Stomach smooth muscle (tissue), 2 donors: ENCODE data around the gene FAM83D.

Experiments used
- H3K27ac ChIP-seq: one replicate; pipeline ENCODE4 v1.7.0; 2013; ENCODE audit warnings: mild to moderate bottlenecking, low read length, inconsistent platforms
- H3K27me3 ChIP-seq, 2 donors: one replicate each; pipeline ENCODE4 v1.7.0; 2013; ENCODE audit warnings: low read length in 2 of 2; ENCODE audit not compliant: insufficient read depth in 2 of 2, control insufficient read depth in 1 of 2
- H3K36me3 ChIP-seq, 2 donors: one replicate each; pipeline ENCODE4 v1.7.0; 2013; ENCODE audit warnings: low read length in 2 of 2; ENCODE audit not compliant: control insufficient read depth in 2 of 2, insufficient read depth in 2 of 2
- H3K4me1 ChIP-seq: one replicate; pipeline ENCODE4 v1.7.0; 2013; ENCODE audit warnings: low read length; ENCODE audit not compliant: control insufficient read depth, insufficient read depth
- H3K4me3 ChIP-seq, 2 donors: one replicate each; pipeline ENCODE4 v1.7.0; 2013; ENCODE audit warnings: low read length in 2 of 2
- H3K9ac ChIP-seq, 2 donors: one replicate each; pipeline ENCODE4 v1.7.0; 2013; ENCODE audit warnings: low read length in 2 of 2, mild to moderate bottlenecking in 1 of 2
- H3K9me3 ChIP-seq, 2 donors: one replicate each; pipeline ENCODE4 v1.7.0; 2013; ENCODE audit warnings: low read length in 2 of 2; ENCODE audit not compliant: control insufficient read depth in 2 of 2
- donor health status: healthy.
- donor health status: Pancreatic carcinoma.

The FAM83D gene, protein sequence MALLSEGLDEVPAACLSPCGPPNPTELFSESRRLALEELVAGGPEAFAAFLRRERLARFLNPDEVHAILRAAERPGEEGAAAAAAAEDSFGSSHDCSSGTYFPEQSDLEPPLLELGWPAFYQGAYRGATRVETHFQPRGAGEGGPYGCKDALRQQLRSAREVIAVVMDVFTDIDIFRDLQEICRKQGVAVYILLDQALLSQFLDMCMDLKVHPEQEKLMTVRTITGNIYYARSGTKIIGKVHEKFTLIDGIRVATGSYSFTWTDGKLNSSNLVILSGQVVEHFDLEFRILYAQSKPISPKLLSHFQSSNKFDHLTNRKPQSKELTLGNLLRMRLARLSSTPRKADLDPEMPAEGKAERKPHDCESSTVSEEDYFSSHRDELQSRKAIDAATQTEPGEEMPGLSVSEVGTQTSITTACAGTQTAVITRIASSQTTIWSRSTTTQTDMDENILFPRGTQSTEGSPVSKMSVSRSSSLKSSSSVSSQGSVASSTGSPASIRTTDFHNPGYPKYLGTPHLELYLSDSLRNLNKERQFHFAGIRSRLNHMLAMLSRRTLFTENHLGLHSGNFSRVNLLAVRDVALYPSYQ

DNA sequence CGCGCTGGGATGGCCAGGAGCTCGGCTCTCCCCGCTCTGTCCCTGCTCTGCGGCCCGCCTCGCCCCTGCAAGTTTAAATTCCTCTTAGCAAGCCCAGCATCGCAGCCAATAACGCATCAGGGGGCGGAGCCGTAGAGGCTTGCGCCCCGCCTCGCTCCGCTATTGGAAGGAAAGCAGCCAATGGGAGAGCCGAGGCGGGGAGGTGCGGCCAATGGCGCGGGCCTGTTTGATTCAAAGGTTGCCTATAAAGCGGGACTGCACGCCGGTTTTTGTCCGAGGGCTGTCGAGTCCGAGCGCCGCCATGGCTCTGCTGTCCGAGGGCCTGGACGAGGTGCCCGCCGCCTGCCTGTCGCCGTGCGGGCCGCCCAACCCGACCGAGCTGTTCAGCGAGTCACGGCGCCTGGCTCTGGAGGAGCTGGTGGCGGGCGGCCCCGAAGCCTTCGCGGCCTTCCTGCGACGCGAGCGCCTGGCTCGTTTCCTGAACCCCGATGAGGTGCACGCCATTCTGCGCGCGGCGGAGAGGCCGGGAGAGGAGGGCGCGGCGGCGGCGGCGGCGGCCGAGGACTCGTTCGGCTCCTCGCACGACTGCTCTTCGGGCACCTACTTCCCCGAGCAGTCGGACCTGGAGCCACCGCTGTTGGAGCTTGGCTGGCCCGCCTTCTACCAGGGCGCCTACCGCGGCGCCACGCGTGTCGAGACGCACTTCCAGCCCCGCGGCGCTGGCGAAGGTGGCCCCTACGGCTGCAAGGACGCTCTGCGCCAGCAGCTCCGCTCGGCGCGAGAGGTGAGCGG is at the start of gene FAM83D:
TSS of gene FAM83D (plus strand) at position 276 of the 792 bp plus-strand sequence. CDS start at position 302, 26 bp downstream.
- Histone ChIP-seq H3K36me3 (peaks cover 0 to 3% of the 10 kb centered on the region in 2 donors), H3K9me3 (no peaks in the 10 kb centered on the region), H3K4me3 (peak within 1 kb of the TSS; percentile 75 to 90), H3K27ac (peak within 1 kb of the TSS; percentile 76), H3K4me1 (peaks cover 36% of the 10 kb centered on the region), H3K9ac (peak within 1 kb of the TSS; percentile 81 to 89), H3K27me3 (peaks cover 0 to 2% of the 10 kb centered on the region in 2 donors)

DNA sequence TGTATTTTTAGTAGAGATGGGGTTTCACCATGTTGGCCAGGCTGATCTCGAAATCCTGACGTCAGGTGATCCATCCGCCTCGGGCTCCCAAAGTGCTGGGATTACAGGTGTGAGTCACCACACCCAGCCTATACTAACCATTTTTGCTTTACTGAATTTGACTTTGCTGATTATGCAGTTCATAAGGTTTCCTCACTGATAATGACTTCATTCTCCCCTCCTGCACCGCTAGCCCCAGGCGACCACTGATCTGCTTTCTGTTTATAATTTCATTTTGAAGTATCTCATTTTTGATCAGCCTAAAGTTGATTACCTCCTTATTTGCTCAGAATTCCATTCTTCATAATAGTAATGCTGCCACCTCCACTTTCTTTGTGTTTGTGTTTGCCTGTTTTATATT is 48.7 kb upstream of the FAM83D start:
- Histone ChIP-seq H3K9me3 (no peaks in the 10 kb centered on the region), H3K4me3 (no peak overlapping the region), H3K27me3 (peaks cover 11 to 28% of the 10 kb centered on the region in 2 donors), H3K36me3 (no peaks in the 10 kb centered on the region), H3K9ac (no peak overlapping the region), H3K4me1 (peaks cover 6% of the 10 kb centered on the region), H3K27ac (no peak overlapping the region)

DNA sequence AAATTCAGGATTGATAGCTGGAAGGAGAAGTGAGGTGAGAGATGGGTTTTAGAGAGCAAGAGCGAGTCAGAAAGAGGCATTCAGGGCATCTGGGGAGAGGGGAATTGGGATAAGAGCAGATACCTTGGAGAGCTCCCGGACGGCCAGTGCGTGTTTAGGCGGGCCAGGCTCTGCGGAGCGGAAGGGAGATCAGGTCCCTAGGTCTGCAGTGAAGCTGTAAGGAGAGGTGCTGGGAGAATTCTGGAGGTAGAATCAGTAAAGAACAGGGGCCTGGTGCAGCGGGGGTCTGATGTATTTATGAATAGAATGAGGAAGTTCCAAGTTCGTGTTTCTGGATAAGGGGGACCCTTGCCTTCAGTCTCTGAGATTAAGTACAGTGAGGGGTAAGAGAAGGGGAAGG is 47.4 kb upstream of the FAM83D start:
- no peak overlapping the region for H3K9ac ChIP-seq
- H3K27me3 ChIP-seq, result peaks cover 18 to 35% of the 10 kb centered on the region in 2 donors

DNA sequence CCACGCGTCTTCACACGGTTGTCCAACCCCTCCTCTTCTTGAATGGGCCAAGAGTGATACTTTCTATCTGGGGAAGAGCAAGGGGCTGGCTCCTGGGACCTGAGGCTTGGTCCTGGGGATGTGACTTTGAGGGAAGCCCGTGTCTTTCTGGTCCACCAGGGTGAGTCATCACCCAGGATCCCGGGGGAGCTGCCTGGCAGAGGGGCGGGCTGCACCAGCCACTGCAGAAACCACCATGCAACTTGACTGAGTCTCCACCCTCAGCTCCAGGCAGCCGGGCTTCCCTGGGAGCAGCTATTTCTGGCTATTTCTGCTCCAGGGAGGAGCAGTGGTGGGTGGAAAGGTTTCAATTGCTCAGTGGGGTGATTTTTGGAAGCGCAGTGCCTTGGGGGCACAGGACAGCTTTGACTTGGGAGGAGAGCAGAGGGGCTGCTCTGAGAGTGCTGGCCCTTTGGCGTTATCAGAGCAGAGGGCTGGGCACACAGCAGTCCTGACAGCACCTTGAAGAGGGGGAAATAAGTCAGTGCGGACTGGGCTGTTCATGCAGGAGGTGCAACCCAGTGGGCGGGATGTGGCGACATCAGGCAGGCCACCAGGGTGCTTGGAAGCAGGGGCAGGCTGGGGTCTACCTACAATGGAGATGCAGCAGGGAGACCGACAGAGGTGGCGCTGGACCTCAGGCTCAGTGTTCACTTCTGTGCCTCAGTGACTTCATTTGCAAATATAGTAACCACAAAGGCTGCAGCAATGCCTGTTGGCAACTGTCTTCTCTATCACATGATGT is 45.1 kb upstream of the FAM83D start:
- H3K27me3 ChIP-seq, result peaks cover 18 to 39% of the 10 kb centered on the region in 2 donors
- no peak overlapping the region for H3K9ac ChIP-seq
- H3K36me3 ChIP-seq, result no peaks in the 10 kb centered on the region
- H3K9me3 ChIP-seq, result no peaks in the 10 kb centered on the region
- H3K4me1 ChIP-seq, result no peaks in the 10 kb centered on the region
- no peak overlapping the region for H3K4me3 ChIP-seq
- H3K27ac ChIP-seq, result no peak overlapping the region

More for the DNA sequence above, 47.4 kb upstream of the FAM83D start:
- H3K4me1 ChIP-seq, result peaks cover 6% of the 10 kb centered on the region
- no peaks in the 10 kb centered on the region for H3K36me3 ChIP-seq
- H3K4me3 ChIP-seq, result no peak overlapping the region
- no peaks in the 10 kb centered on the region for H3K9me3 ChIP-seq
- H3K27ac ChIP-seq, result no peak overlapping the region

DNA sequence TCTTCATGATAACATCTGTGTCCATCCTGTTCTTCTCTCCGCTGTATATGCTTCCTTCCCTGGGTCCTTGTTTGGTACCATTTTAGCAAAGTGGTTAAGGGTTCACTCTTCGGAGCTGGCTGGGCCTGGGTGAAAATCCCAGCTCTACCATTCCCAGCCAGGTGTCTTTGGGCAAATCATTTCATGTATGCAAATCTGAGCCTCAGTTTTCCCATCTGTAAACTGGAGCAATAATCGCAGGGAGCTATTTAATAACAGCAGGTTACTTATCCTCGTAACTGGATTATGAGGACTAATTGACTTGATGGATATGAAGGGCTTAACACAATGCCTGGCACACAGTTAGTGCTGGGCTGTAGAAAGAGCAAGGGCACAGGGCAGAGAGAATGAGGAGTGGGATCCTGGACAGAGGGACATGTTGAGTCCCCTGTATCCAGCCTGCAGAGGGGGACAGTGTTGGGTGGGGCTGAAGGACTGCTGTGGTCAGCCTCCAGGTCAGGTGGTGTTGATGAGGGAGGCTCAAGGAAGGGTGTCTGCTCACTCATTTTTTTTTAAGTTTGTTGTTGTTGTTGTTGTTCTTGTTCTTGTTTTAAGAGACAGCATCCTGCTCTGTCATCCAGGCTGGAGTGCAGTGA is 44.3 kb upstream of the FAM83D start:
- no peaks in the 10 kb centered on the region for H3K9me3 ChIP-seq
- no peak overlapping the region for H3K27ac ChIP-seq
- H3K9ac ChIP-seq, result no peak overlapping the region
- H3K36me3 ChIP-seq, result no peaks in the 10 kb centered on the region
- H3K4me3 ChIP-seq, result no peak overlapping the region
- H3K27me3 ChIP-seq, result peaks cover 18 to 39% of the 10 kb centered on the region in 2 donors
- no peaks in the 10 kb centered on the region for H3K4me1 ChIP-seq

DNA sequence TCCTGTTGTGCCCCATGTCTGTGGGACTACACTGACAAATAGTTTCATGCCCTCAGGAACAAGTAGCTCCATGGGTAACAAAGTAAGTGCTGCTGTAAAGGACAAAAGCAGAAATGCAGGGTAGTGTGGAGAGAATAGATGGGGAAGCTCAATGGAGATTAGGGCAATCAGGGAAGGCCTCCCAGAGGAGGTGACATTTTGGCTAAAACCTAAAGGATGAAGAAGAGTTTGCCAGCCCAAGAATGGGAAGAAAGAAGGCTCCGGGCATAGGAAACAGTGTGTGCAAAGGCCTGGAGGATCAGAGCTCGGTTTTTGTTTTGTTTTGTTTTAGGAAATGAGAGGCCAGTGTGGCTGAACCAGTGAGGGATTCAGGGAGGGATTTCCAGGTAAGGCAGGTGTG is 43.6 kb upstream of the FAM83D start:
- Histone ChIP-seq H3K27me3 (peaks cover 18 to 36% of the 10 kb centered on the region in 2 donors), H3K36me3 (no peaks in the 10 kb centered on the region), H3K9ac (no peak overlapping the region), H3K9me3 (no peaks in the 10 kb centered on the region), H3K4me1 (no peaks in the 10 kb centered on the region), H3K4me3 (no peak overlapping the region), H3K27ac (no peak overlapping the region)

DNA sequence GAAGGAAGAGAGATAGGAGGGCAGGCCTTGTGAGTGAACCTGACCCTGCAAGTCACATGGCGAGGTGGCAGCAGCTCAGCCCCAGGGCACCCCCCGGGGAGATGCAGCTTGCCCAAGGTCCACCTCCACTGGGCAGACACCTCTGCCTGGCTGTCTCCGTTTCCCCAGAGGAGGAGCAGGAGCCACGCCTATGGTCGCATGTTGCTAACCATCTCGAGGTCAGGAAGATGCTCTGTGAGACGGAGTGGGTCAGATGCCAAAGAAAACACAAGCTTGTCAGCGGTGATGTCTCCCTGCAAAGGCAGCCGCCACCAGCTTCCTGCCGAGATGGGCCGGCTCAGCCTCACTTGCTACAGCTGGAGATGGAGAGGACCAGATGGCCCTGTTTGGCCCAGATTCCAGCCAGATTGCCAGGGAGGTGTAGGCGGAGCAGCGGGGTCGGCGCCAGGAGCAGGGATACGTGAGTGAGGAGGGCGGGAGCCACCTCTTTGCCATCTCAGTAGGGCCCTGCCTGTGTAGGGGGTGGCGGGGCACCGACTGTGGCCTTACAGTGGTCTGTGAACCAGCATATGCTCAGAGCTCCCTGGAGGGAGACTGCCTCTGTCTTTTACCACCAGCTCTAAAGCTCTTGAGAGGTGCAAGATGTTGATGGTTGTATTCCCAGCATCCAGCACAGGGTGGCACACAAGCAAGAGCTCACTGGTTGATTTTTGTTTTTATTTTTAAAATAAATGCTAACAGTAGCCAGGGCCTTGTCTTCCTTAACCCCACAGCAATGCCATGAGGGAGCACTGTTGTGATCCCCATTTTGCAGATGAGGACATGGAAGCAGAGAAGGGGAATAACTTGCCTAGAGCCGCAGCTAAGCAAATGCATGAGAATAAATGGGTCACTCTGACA is 42.9 kb upstream of the FAM83D start:
- Histone ChIP-seq H3K9me3 (no peaks in the 10 kb centered on the region), H3K36me3 (no peaks in the 10 kb centered on the region), H3K27ac (no peak overlapping the region), H3K9ac (no peak overlapping the region), H3K27me3 (peaks cover 18 to 37% of the 10 kb centered on the region in 2 donors), H3K4me3 (no peak overlapping the region), H3K4me1 (no peaks in the 10 kb centered on the region)

DNA sequence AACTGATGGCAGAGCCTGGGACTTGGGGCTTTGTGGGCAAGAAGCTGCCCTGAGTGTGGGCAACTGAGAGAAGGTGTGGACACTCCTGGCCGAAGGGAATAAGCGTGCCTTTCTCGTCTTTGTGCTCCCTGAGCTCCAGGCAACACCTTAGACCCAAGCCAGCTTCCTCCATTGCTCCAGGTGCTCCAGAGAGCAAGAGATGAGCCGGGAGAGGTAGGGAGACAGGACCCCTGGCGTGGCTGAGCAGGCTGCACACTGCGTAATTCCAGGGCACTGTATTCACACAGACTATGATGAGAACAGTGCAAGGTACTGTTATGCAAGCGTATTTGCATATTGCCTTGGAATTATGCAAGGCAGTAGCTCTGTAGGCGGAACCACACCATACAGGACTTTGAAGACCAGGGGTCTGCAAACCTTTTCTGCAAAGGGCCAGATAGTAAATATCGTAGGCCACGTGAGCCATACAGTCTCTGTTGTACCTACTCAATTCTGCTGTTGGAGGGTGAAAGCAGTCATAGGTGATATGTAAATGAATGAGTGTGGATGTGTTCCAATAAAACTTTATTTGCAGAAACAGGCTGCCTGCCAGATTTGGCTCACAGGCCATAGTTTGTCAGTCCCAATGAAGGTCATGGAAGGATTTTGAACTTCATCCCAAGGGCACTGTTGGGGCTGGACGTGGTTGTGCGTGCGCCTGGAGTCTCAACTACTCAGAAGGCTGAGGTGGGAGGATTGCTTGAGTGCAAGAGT is 42.1 kb upstream of the FAM83D start:
- H3K27ac ChIP-seq, result no peak overlapping the region
- peaks cover 18 to 39% of the 10 kb centered on the region in 2 donors for H3K27me3 ChIP-seq
- no peak overlapping the region for H3K9ac ChIP-seq
- no peak overlapping the region for H3K4me3 ChIP-seq
- H3K36me3 ChIP-seq, result no peaks in the 10 kb centered on the region
- H3K9me3 ChIP-seq, result no peaks in the 10 kb centered on the region
- H3K4me1 ChIP-seq, result no peaks in the 10 kb centered on the region

DNA sequence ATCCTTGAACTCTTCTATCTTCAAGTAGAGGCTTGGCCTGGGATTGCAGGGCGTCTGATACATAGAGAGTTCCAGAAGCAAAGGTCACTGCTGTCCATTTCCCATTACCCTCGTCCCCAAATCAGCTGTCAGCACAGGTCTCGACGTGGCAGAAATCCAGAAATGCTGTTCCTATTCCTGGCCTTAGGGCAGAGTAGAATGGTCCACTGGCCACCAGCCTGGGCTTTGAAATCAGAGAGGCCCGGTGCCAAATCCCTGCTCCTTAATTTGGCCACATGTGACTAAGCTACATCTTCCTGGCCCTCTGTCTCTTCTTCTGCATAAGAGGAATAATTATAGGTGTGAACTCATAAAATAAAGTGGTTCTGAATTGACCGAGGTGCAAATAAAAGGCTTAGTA is 40.9 kb upstream of the FAM83D start:
- H3K27ac ChIP-seq, result no peak overlapping the region
- no peak overlapping the region for H3K4me3 ChIP-seq
- no peaks in the 10 kb centered on the region for H3K9me3 ChIP-seq
- H3K36me3 ChIP-seq, result no peaks in the 10 kb centered on the region
- H3K27me3 ChIP-seq, result peaks cover 18 to 41% of the 10 kb centered on the region in 2 donors
- H3K4me1 ChIP-seq, result no peaks in the 10 kb centered on the region
- H3K9ac ChIP-seq, result no peak overlapping the region
